Epithelial cell of esophagus (primary cell): ENCODE measurements around the gene LOC128125822.

Experiments used
- DNase-seq: peaks from one replicate; pipeline ENCODE4 v3.0.0; 2010; ENCODE audit warnings: low read depth
- H3K4me3 ChIP-seq: 2 replicates; pipeline ENCODE4 v1.5.1; 2011; ENCODE audit warnings: mild to moderate bottlenecking, low read length, control low read depth
- CTCF ChIP-seq: IDR thresholded peaks from 2 replicates; pipeline ENCODE4 v1.5.1; 2011; ENCODE audit warnings: low read depth, mild to moderate bottlenecking, low read length, control low read depth, inconsistent platforms; ENCODE audit not compliant: insufficient read depth; ENCODE audit errors: missing control alignments

LOC128125822 gene

GRCh38 chr6:63554782-63555181 is 17.5 kb upstream of the LOC128125822 start:
- H3K4me3 ChIP-seq: no peak overlapping the region
- no peak for DNase-seq
- no peak for TF ChIP-seq CTCF

GRCh38 chr6:63556369-63556768 is 15.9 kb upstream of the LOC128125822 start:
- H3K4me3 ChIP-seq: no peak overlapping the region
- no peak for TF ChIP-seq CTCF
- DNase-seq: peak; percentile 54

GRCh38 chr6:63558278-63558677 is 14.0 kb upstream of the LOC128125822 start:
- no peak for TF ChIP-seq CTCF
- H3K4me3 ChIP-seq: no peak overlapping the region
- no peak for DNase-seq

GRCh38 chr6:63560801-63561287 is 11.4 kb upstream of the LOC128125822 start:
- peak; percentile 57 for DNase-seq
- TF ChIP-seq CTCF: no peak

GRCh38 chr6:63561288-63561687 is 11.0 kb upstream of the LOC128125822 start:
- no peak for TF ChIP-seq CTCF
- no peak for DNase-seq
- no peak overlapping the region for H3K4me3 ChIP-seq

More at GRCh38 chr6:63560801-63561287, 11.4 kb upstream of the LOC128125822 start:
- H3K4me3 ChIP-seq: no peak overlapping the region

GRCh38 chr6:63563235-63563634 is 9.0 kb upstream of the LOC128125822 start:
- DNase-seq: no peak
- no peak for TF ChIP-seq CTCF
- no peak overlapping the region for H3K4me3 ChIP-seq

GRCh38 chr6:63565058-63565726 is 7.1 kb upstream of the LOC128125822 start:
- no peak for TF ChIP-seq CTCF
- peak; percentile 79 for DNase-seq
- no peak overlapping the region for H3K4me3 ChIP-seq
